Measurements from ENCODE around the gene C17orf107.

Gene C17orf107

DNA sequence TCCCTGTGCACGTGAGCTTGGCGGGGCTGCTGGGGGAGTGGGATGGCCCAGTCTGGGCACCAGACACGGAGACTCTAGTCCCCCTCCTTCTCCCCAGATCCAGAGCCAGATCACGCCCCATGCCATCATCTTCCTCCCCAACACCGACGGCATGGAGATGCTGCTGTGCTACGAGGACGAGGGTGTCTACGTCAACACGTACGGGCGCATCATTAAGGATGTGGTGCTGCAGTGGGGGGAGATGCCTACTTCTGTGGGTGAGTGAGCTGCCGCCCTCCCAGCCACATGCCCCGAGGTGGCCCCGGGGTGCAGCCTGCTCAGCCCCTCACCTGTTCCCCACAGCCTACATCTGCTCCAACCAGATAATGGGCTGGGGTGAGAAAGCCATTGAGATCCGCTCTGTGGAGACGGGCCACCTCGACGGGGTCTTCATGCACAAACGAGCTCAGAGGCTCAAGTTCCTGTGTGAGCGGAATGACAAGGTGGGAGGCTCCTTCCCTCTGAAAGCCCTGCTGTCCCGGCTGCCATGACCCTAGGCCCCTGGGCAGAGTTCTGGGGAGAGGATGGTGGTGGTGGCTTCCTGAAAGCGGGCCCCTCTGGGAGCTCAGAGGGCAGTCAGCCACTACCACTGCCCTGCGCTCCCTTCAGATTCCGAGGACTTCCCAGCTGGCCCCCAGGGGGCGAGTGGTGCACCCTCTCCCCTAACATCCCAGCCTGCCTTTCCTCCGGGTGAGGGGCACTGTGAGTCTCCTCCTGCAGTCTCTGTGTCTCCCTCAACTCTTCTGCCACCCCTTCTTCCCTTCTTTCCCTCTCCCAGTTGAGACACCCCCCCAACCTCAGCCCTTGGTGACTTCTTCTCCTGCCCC lies 2.8 kb upstream of the C17orf107 start:
- TF ChIP-seq CTCF (IDR thresholded peaks at IDR 0.05; ENCODE audit: unreplicated experiment in 3 of 3): no peak
- Mint-ChIP-seq H3K27ac (no peak overlapping the region), H3K4me3 (no peak overlapping the region), H3K27me3 (ENCODE audit: low read depth) (no peaks in the 10 kb centered on the region), H3K4me1 (no peaks in the 10 kb centered on the region), H3K36me3 (ENCODE audit: low read depth) (peaks cover 22% of the 10 kb centered on the region), H3K9me3 (no peaks in the 10 kb centered on the region)

DNA sequence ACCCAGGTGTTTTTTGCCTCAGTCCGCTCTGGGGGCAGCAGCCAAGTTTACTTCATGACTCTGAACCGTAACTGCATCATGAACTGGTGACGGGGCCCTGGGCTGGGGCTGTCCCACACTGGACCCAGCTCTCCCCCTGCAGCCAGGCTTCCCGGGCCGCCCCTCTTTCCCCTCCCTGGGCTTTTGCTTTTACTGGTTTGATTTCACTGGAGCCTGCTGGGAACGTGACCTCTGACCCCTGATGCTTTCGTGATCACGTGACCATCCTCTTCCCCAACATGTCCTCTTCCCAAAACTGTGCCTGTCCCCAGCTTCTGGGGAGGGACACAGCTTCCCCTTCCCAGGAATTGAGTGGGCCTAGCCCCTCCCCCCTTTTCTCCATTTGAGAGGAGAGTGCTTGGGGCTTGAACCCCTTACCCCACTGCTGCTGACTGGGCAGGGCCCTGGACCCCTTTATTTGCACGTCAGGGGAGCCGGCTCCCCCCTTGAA lies 2.1 kb upstream of the C17orf107 start:
- no peaks in the 10 kb centered on the region for H3K9me3 Mint-ChIP-seq
- no peak overlapping the region for H3K4me3 Mint-ChIP-seq
- no peak overlapping the region for H3K27ac Mint-ChIP-seq
- peaks cover 1% of the 10 kb centered on the region for H3K4me1 Mint-ChIP-seq
- peaks cover 22% of the 10 kb centered on the region for H3K36me3 Mint-ChIP-seq (ENCODE audit: low read depth)
- no peak for TF ChIP-seq CTCF (IDR thresholded peaks at IDR 0.05; ENCODE audit: unreplicated experiment in 3 of 3)
- no peaks in the 10 kb centered on the region for H3K27me3 Mint-ChIP-seq (ENCODE audit: low read depth)

GRCh38 chr17:4897785-4898184 lies 1.6 kb upstream of the C17orf107 start:
- peaks cover 19% of the 10 kb centered on the region for H3K36me3 Mint-ChIP-seq (ENCODE audit: low read depth)
- H3K4me1 Mint-ChIP-seq: peaks cover 7% of the 10 kb centered on the region
- TF ChIP-seq CTCF (IDR thresholded peaks at IDR 0.05; ENCODE audit: unreplicated experiment in 3 of 3): no peak

GRCh38 chr17:4898351-4898750 lies 985 bp upstream of the C17orf107 start:
- no peak for TF ChIP-seq CTCF (IDR thresholded peaks at IDR 0.05; ENCODE audit: unreplicated experiment in 3 of 3)
- H3K9me3 Mint-ChIP-seq: no peaks in the 10 kb centered on the region
- peaks cover 19% of the 10 kb centered on the region for H3K36me3 Mint-ChIP-seq (ENCODE audit: low read depth)
- peak overlapping the region in 1 of 3 experiments; percentile 20 for H3K27ac Mint-ChIP-seq
- no peaks in the 10 kb centered on the region for H3K27me3 Mint-ChIP-seq (ENCODE audit: low read depth)
- peaks cover 12% of the 10 kb centered on the region for H3K4me1 Mint-ChIP-seq
- peak overlapping the region; percentile 38 to 64 (median 58) for H3K4me3 Mint-ChIP-seq

More at GRCh38 chr17:4897785-4898184, 1.6 kb upstream of the C17orf107 start:
- no peaks in the 10 kb centered on the region for H3K9me3 Mint-ChIP-seq
- no peak overlapping the region for H3K27ac Mint-ChIP-seq
- no peak overlapping the region for H3K4me3 Mint-ChIP-seq
- no peaks in the 10 kb centered on the region for H3K27me3 Mint-ChIP-seq (ENCODE audit: low read depth)

GRCh38 chr17:4898927-4899326 lies 409 bp upstream of the C17orf107 start:
- no peak for TF ChIP-seq CTCF (IDR thresholded peaks at IDR 0.05; ENCODE audit: unreplicated experiment in 3 of 3)
- Mint-ChIP-seq H3K27ac (no peak overlapping the region), H3K27me3 (ENCODE audit: low read depth) (no peaks in the 10 kb centered on the region), H3K9me3 (no peaks in the 10 kb centered on the region), H3K36me3 (ENCODE audit: low read depth) (peaks cover 19% of the 10 kb centered on the region), H3K4me1 (peaks cover 15% of the 10 kb centered on the region), H3K4me3 (peak overlapping the region in 1 of 3 experiments; percentile 58)

All from nephron (organoid).